Activated CD4-positive, alpha-beta memory T cell treated with anti-CD3 and anti-CD28 coated beads, Interleukin-2, amount 10 ng/mL, durations not matched to agents 7 days and 5 days (primary cell): ENCODE data around the gene LMX1A. TPM values are rescaled to one million over a fixed set of nuclear protein-coding genes. Genes with fewer than 3 reads are reported as not detected.

Experiments used
- CTCF ChIA-PET: fragments of 350-600 bp; sonication (Branson Sonifier 250); formaldehyde crosslinking; loops from one replicate; lab custom pipeline; 2021; ENCODE audit warnings: antibody characterized with exemption, inconsistent platforms; lab: Charles Lee
- POLR2A ChIA-PET: fragments of 350-600 bp; sonication (Branson Sonifier 250); formaldehyde crosslinking; loops from one replicate; lab custom pipeline; 2021; ENCODE audit warnings: antibody characterized with exemption; lab: Charles Lee
- DNase-seq: peaks from one replicate; pipeline ENCODE4 v3.0.0-alpha.2; 2020
- H3K27ac Mint-ChIP-seq: one replicate; pipeline ENCODE4 v1.8.0; 2021; ENCODE audit warnings: mild to moderate bottlenecking, mixed read lengths
- H3K27me3 Mint-ChIP-seq: one replicate; pipeline ENCODE4 v1.8.0; 2021; ENCODE audit warnings: mixed read lengths
- H3K36me3 Mint-ChIP-seq: one replicate; pipeline ENCODE4 v1.8.0; 2021; ENCODE audit warnings: low read depth, mixed read lengths
- H3K4me1 Mint-ChIP-seq: one replicate; pipeline ENCODE4 v1.8.0; 2021; ENCODE audit warnings: mixed read lengths
- H3K4me3 Mint-ChIP-seq: one replicate; pipeline ENCODE4 v1.8.0; 2021; ENCODE audit warnings: mild to moderate bottlenecking, mixed read lengths
- H3K9me3 Mint-ChIP-seq: one replicate; pipeline ENCODE4 v1.8.0; 2021; ENCODE audit warnings: mixed read lengths
- total RNA-seq, 2 experiments: library from RNA; stranded (reverse); gene quantifications; one replicate each; pipeline ENCODE4 v1.2.3, GENCODE V29; 2021

The LMX1A gene
- total RNA-seq, 2 experiments from 2014 or later = not detected

DNA sequence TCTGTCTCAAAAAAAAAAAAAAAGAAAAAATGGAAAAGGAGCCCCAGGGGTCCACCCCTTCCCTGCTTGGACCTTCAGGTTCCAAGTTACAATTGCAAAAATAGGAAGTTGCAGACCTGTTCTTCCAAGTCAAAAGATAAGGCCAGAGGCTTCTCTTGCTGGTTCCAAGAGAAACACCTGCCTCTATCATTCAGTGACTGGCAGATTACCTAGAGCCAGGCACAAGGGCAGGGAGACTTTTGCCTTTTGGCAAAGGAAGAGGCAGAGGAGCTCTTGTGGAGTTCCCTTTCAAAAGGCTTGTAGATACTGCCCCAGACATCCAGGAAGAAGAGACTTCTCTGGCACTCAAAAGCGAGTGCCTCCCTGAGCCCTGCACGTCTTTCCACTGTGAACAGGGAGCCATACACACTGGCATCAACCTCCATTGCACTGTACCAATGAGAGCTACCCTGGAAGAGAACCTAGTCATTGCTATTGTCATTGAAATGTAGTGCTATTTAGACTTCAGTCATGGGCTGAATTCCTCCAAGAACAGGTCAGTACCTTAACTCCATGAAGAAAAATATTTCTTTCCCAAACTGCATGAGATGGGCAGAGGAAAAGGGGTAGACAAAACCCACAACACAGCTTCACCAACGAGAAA, 91.2 kb downstream of the LMX1A start:
- ChIA-PET CTCF (no interaction called here), POLR2A (no interaction called here)
- peaks cover 9% of the 10 kb centered on the region for H3K27me3 Mint-ChIP-seq
- no peaks in the 10 kb centered on the region for H3K36me3 Mint-ChIP-seq
- DNase-seq = no peak
- H3K27ac Mint-ChIP-seq = no peak overlapping the region
- no peak overlapping the region for H3K4me3 Mint-ChIP-seq
- H3K9me3 Mint-ChIP-seq = no peaks in the 10 kb centered on the region
- no peaks in the 10 kb centered on the region for H3K4me1 Mint-ChIP-seq

DNA sequence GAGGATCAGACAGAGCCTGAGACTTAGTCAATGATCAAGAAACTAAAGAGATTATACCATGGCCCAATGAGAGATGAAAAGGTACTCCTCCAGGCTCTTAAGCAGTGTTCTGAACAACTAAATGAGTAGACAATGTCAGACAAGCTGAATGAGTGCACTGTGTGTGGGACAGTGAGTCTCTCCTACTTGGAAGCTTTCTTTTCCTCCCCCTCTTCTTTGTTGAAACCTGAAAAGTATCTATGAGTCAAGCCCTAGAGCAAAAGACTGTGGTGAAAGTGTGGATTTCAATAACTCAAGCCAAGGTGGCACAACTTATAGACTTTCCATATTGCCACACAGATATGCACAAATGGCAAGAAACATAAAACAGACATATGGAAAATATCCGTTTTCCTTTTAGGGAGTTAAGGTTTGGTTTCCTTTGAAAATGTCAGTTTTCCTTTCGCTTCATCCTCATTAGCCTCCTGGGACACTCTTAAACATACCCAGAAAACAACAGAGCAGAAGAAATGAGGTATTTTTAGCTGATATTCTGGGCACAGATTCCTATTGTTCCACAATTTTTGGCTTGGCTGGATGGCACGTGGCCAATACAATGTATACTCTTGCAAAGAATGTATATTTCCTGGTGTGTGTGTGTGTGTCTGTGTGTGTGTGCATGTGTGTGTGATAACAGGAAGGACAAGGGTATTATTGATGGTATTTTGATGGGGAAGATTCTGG, 96.6 kb downstream of the LMX1A start:
- no peaks in the 10 kb centered on the region for H3K36me3 Mint-ChIP-seq
- no peak for DNase-seq
- POLR2A ChIA-PET = no interaction called here
- no peak overlapping the region for H3K4me3 Mint-ChIP-seq
- CTCF ChIA-PET = interaction anchor here (1.0 kb wide), 1 partner anchor 30 kb away, joined by 3 read pairs; no protein-coding TSS in a partner anchor
- H3K4me1 Mint-ChIP-seq = no peaks in the 10 kb centered on the region
- no peaks in the 10 kb centered on the region for H3K9me3 Mint-ChIP-seq
- H3K27me3 Mint-ChIP-seq = peaks cover 12% of the 10 kb centered on the region
- H3K27ac Mint-ChIP-seq = no peak overlapping the region

DNA sequence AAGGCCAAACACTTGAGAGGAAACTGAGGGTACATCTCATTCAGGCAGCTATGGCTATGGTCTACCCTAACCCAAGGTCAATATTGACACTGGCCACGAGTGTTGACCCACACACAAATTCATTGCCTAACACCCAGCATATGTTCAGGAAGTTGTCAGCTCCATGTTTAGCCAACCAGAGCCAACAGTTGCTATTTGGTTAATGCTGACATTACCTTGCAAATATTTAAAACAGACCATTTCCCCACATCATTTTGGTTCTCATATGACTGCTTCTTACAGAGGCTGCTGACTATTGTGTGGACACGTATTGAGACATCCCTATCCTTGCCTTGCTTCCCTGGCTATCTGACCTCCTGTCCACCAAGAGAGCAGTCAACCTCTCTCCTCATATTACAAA, 97.3 kb downstream of the LMX1A start:
- Mint-ChIP-seq H3K36me3 (no peaks in the 10 kb centered on the region), H3K4me1 (no peaks in the 10 kb centered on the region), H3K27ac (no peak overlapping the region), H3K9me3 (no peaks in the 10 kb centered on the region), H3K4me3 (no peak overlapping the region), H3K27me3 (peaks cover 12% of the 10 kb centered on the region)
- no peak for DNase-seq
- ChIA-PET CTCF (interaction anchor here (1.0 to 2.9 kb wide), 4 partner anchors 10 to 133 kb away, joined by 3 to 15 read pairs (median 6); no protein-coding TSS in a partner anchor), POLR2A (no interaction called here)

DNA sequence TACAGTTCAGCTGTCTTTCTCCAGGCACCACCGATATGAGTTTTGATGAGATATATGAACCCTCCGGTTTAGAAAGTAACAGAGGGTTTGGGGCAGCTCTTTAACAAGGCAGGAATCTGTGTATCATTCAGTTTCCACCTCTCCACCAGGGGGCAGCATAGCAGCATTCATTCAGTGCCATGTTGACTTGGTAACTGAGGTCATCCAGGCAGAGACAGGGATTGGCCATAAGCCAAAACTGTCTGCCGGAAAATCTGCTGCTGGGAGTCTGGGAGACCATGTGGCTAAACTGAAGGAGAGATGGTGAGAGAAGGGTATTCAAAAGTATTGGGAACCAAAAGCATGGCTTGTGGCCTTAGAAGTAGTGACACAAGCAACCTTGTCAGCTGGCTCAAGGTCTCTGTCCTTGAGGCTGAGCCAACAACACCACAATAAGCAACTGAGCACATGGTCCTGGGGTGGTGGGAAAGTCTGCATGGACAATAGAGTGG, 98.5 kb downstream of the LMX1A start:
- ChIA-PET POLR2A (no interaction called here), CTCF (interaction anchor here (0.7 to 2.9 kb wide), 11 partner anchors 9 to 340 kb away, joined by 3 to 15 read pairs (median 3); no protein-coding TSS in a partner anchor)
- Mint-ChIP-seq H3K36me3 (no peaks in the 10 kb centered on the region), H3K9me3 (no peaks in the 10 kb centered on the region), H3K4me3 (no peak overlapping the region), H3K4me1 (no peaks in the 10 kb centered on the region), H3K27me3 (peaks cover 7% of the 10 kb centered on the region), H3K27ac (no peak overlapping the region)
- peak; percentile 55 for DNase-seq

DNA sequence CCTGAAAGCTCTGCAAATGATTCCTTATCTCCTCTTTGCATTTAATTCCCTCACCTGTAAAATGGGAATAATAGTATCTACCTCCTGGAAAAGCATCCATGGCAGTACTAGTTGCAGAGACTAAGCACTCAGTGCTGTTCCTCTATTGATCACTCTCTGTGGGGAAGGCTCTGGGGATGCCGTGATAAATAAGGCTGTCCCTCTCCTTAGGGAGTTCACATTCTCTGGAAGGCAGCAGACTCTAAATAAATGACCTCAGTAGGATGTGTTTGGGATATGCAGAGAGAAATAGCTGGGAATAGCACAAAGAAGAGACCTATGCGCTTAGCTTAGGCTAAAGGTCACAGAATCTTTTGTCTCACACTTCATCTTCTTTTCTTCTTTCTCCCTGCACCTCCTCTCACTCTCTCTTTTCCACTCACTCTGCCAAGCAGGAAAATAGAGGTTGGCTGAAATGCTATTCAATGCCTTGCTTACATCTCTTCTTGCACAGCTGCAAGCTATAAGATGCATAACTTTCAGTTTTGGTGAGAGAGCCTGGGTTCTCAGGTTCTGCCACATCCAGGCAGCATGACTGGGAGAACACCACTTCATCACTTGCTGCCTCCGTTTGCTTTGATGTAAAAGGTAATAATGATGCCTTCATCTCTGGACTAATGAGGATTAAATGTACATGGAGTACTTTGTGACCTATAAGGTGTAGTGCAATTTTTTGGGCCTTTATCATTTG, 101.5 kb downstream of the LMX1A start:
- no peak overlapping the region for H3K27ac Mint-ChIP-seq

DNA sequence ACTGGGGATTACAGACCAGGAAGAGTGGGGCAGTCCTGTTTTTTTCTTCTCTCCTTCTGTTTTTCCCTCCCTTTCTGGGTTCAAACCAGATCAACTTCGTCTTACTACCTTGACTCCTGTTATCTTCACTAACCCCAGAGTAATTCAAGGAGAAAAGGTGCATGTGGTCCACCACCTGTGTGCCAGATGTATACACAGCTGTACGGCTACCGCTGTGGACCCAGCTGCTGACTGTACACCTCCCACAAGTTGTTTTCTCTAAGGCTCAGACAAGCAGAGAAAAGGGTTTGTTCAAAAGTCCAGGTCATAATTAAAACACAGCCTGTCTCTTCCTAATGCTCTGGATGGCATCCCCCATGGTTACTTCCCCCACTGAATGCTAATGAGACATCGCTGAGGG, 102.1 kb downstream of the LMX1A start:
- no peak overlapping the region for H3K4me3 Mint-ChIP-seq
- H3K27me3 Mint-ChIP-seq = peaks cover under 1% of the 10 kb centered on the region
- no peaks in the 10 kb centered on the region for H3K36me3 Mint-ChIP-seq
- H3K27ac Mint-ChIP-seq = no peak overlapping the region
- H3K9me3 Mint-ChIP-seq = no peaks in the 10 kb centered on the region
- DNase-seq = no peak
- ChIA-PET CTCF (no interaction called here), POLR2A (no interaction called here)
- H3K4me1 Mint-ChIP-seq = no peaks in the 10 kb centered on the region

More for the DNA sequence above, 101.5 kb downstream of the LMX1A start:
- Mint-ChIP-seq H3K36me3 (no peaks in the 10 kb centered on the region), H3K4me1 (no peaks in the 10 kb centered on the region), H3K9me3 (no peaks in the 10 kb centered on the region), H3K4me3 (no peak overlapping the region), H3K27me3 (peaks cover 2% of the 10 kb centered on the region)
- CTCF ChIA-PET = no interaction called here
- POLR2A ChIA-PET = no interaction called here
- DNase-seq = no peak

DNA sequence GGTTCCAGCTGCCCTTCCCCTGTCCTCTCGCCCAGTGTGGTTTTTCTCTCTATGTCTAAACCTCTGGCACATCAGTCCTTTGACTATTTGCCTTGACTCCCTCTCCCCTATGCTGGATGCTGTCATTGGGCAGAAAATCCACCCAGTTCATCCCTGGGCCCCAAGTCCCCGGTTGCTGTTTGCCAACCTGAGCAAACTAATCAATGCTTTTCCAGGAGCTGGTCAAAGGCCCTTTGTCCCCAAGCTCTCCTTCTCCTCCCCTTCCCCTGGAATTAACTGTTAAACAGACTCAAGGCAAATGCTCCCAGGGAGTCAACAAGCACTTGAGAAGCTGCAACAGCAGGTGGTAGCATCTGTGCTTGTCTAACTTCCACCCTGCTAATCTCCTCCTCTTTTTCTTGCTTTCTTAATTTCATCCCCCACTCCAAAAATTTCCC, 102.7 kb downstream of the LMX1A start:
- Mint-ChIP-seq H3K36me3 (no peaks in the 10 kb centered on the region), H3K4me3 (no peak overlapping the region), H3K27me3 (no peaks in the 10 kb centered on the region), H3K27ac (no peak overlapping the region), H3K4me1 (no peaks in the 10 kb centered on the region), H3K9me3 (no peaks in the 10 kb centered on the region)
- ChIA-PET POLR2A (no interaction called here), CTCF (no interaction called here)
- no peak for DNase-seq

DNA sequence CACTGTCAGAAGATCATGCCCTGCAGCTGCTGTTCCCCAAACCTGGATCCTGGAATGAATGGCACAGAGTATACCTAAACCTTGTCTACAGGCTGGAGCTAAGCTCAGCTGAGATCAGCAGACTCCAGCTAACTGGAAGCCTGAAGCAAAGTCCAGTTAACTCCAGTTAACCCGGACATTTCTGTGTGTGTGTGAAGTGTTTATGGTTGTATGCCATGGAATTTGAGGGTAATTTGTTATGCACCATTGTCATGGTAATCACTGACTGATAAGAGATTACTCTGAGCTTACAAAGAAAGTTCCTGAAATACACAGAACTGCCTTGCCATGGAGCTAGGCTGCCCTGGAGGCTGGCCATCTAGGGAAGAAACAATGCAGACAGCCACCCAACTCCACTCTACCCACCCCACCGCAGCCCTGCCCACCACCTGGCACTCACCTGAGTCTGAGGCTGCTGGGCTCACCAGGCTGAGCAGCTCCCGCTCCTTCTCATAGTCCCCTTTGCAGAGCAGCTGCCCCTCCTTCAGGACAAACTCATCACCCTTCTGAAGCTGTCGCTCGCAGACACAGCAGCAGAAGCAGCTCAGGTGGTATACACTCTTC, 107.4 kb downstream of the LMX1A start:
- no peaks in the 10 kb centered on the region for H3K36me3 Mint-ChIP-seq
- CTCF ChIA-PET = interaction anchor here (2.0 kb wide), 1 partner anchor 9 kb away, joined by 9 read pairs; no protein-coding TSS in a partner anchor
- POLR2A ChIA-PET = no interaction called here
- no peaks in the 10 kb centered on the region for H3K9me3 Mint-ChIP-seq
- no peak for DNase-seq
- no peaks in the 10 kb centered on the region for H3K4me1 Mint-ChIP-seq
- no peak overlapping the region for H3K27ac Mint-ChIP-seq
- H3K27me3 Mint-ChIP-seq = no peaks in the 10 kb centered on the region
- no peak overlapping the region for H3K4me3 Mint-ChIP-seq

DNA sequence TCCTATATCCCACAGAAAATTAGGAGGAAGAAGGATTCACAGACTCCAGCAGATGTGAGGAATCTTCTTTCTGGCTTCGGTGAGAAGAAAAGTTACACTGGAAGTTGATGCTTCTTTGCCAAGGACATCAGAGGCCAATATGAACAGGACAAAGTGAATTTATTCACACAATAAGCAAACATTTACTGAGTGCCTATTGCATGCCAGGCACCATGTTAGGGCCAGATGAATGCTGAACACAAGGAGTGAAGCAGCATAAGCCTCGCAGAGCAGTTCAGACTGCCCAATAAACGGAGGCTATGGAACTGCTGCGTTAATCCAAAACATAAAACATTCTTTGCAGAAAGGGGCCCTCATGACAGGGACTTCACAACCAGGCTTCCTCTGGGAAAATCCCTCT, 114.6 kb downstream of the LMX1A start:
- peaks cover 19% of the 10 kb centered on the region for H3K27me3 Mint-ChIP-seq
- POLR2A ChIA-PET = no interaction called here

DNA sequence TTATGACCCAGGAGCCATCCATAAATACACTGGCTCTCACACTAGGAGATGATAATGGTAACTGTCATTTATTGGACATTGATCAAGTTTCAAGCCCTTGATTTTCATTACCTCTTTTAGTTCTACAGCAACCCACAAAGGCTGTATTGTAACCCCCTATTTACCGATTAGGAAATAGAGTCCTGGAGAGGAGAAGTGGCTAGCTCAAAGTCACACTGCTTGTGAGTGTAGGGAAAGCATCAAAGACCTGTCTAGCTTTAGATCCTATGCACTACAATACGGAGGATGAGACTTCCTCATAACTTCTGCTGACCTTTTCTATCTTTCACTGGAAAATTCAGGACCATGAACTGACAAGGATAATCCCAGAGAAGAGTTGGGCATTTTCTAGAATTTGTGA, 115.2 kb downstream of the LMX1A start:
- POLR2A ChIA-PET = no interaction called here
- Mint-ChIP-seq H3K27ac (no peak overlapping the region), H3K4me3 (no peak overlapping the region), H3K27me3 (peaks cover 23% of the 10 kb centered on the region), H3K36me3 (no peaks in the 10 kb centered on the region), H3K9me3 (no peaks in the 10 kb centered on the region), H3K4me1 (no peaks in the 10 kb centered on the region)
- CTCF ChIA-PET = no interaction called here
- DNase-seq = no peak

More for the DNA sequence above, 114.6 kb downstream of the LMX1A start:
- DNase-seq = no peak
- no peak overlapping the region for H3K4me3 Mint-ChIP-seq
- CTCF ChIA-PET = interaction anchor here (0.8 kb wide), 1 partner anchor 96 kb away, joined by 4 read pairs; no protein-coding TSS in a partner anchor
- H3K4me1 Mint-ChIP-seq = no peaks in the 10 kb centered on the region
- no peaks in the 10 kb centered on the region for H3K36me3 Mint-ChIP-seq
- H3K27ac Mint-ChIP-seq = no peak overlapping the region
- H3K9me3 Mint-ChIP-seq = no peaks in the 10 kb centered on the region

DNA sequence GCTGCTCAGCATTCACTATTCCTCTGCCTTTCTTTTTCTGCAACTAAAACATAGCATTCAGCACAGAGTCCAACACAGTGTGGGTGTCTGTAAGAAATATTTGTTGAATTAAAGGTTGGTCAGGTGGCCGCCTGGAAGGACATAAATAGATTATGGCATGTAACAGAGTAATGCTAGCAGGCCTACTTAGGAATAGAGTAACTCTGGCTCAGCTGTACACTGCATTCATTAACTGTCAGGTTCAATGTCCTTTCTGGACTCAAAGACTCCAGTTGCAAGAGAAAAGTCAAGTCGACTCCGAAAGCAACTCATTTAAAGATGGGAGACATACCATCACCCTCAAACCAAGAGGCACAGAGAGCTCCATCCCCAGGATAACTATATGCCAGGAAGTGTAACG, 116.0 kb downstream of the LMX1A start:
- DNase-seq = no peak
- Mint-ChIP-seq H3K4me1 (peaks cover 1% of the 10 kb centered on the region), H3K27ac (no peak overlapping the region), H3K36me3 (no peaks in the 10 kb centered on the region), H3K4me3 (no peak overlapping the region), H3K27me3 (peaks cover 31% of the 10 kb centered on the region), H3K9me3 (no peaks in the 10 kb centered on the region)
- ChIA-PET POLR2A (no interaction called here), CTCF (interaction anchor here (0.6 kb wide), 1 partner anchor 17 kb away, joined by 3 read pairs; no protein-coding TSS in a partner anchor)

DNA sequence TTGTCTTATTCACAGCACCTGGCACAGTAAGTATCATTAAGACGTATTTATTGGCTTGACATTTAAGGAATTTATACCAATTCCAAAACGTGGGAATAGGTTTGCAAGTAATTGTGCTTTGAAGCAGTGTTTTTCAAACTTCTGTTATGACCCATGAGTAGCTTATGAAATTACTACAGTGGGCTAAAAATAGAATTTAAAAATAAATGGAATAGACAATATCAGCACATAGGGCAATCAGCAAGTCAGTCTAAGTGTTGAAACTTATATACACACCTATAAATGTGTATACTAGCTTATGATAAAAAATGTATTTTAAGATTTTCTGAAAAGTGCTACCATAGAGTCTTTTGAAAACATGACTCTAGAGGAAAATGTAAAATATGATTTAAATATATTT, 116.6 kb downstream of the LMX1A start:
- Mint-ChIP-seq H3K36me3 (peaks cover 2% of the 10 kb centered on the region), H3K4me1 (peaks cover 1% of the 10 kb centered on the region), H3K27ac (no peak overlapping the region), H3K4me3 (no peak overlapping the region), H3K9me3 (no peaks in the 10 kb centered on the region), H3K27me3 (peaks cover 35% of the 10 kb centered on the region)
- DNase-seq = no peak
- POLR2A ChIA-PET = no interaction called here
- CTCF ChIA-PET = interaction anchor here (0.6 kb wide), 1 partner anchor 18 kb away, joined by 3 read pairs; no protein-coding TSS in a partner anchor
